ENCODE data around the gene HYOU1.
"Not testable (repeated sequence)": the region's sequence is repeated elsewhere in the genome, so short reads cannot be mapped to it uniquely, and the experiment has no call there.

The HYOU1 gene

DNA sequence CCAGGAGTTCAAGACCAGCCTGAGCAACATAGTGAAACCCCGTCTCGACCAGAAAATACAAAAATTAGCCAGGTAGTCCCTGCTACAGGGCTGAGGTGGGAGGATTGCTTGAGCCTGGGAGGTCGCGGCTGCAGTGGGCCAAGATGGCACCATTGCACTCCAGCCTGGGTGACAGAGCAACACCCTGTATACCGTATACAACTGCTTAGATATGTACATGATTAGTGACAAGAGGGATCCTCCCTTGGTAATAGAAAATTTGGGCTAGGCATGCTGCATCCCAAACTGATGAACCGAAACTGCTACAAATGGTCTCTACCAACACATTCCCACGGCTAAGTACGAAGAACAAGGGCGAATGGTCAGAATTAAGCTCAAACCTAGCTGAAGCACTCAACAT, 14.1 kb downstream of the HYOU1 start:
- DNase-seq, result no peak

DNA sequence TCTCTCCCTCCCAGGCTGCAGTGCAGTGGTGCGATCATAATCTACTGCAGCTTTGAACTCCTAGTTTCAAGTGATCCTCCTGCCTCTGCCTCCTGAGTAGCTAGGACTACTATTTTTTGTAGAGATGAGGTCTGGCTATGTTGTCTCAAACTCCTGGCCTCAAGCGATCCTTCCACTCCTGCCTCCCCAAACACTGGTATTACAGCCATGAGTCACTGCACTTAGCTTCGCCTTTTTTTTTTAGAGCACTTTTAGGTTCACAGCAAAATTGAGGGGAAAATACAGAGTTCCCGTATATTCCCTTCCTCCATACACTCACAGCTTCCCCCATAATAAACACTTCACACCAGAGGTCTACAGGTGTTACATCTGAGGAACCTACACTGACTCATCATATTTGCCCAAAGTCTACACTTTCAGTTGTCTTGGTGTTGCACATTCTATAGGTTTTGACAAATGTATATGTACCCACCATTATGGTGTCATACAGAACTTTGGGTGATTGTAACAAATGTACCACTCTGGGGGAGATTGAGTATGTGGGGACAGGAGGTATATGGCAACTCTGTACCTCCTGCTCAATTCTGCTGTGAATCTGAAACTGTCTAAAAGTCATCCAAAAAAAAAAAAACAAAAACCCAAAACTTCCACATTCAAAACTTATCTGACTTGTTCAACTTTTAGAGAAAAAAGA, 15.0 kb downstream of the HYOU1 start:
- DNase-seq, result no peak

DNA sequence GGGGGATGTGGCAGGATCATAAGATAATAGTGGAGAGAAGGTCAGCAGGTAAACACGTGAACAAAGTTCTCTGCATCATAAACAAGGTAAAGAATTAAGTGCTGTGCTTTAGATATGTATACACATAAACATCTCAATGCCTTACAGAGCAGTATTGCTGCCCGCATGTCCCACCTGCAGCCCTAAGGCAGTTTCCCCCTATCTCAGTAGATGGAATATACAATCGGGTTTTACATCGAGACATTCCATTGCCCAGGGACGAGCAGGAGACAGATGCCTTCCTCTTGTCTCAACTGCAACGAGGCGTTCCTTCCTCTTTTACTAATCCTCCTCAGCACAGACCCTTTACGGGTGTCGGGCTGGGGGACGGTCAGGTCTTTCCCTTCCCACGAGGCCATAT, 17.5 kb downstream of the HYOU1 start:
- DNase-seq, result not testable (repeated sequence)

DNA sequence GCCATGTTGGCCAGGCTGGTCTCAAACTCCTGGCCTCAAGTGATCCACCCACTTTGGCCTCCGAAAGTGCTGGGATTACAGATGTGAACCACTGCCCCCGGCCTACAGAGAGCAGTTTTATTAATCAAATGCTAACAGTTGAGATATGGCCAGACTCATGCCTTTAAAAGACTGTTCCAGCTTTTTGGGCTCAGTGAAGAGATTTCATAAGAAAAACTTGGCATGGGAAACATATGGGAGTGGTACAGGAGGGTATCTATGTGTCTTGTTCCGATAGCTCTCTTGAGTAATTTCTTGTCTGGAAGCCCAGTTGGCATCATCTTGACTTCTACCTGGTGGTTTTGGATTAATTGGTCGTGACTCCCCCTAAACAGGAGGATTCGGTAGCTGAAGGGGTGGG, 18.1 kb downstream of the HYOU1 start:
- DNase-seq, result no peak

DNA sequence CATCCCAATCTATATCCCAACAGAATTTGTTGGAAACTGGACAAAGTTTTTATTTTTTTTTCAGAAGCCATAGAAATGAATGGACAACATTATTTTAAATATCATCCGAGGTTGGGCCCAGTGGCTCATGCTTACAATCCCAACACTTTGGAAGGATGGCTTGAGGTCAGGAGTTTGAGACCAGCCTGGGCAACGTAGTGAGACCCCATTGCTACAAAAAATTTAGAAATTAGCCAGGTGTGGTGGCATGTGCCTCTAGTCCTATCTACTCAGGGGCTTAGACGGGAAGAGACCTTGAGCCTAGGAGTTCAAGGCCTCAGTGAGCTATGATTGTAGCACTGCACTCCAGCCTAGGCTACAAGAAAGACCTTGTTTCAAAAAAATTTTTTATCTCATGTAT, 22.2 kb downstream of the HYOU1 start:
- DNase-seq, result no peak

DNA sequence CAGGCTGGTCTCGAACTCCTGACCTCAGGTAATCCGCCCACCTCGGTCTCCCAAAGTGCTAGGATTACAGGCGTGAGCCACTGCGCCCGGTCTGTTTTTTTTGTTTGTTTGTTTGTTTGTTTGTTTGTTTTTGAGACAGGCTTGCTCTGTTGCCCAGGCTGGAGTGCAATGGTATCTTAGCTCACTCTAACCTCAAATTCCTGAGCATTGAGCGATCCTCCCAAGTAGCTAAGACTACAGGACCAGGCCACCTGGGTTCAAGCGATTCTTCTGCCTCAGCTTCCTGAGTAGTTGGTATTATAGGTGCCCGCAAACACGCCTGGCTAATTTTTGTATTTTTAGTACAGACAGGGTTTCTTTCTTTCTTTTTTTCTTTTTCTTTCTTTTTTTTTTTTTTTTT, 23.6 kb downstream of the HYOU1 start:
- not testable (repeated sequence) for DNase-seq

DNA sequence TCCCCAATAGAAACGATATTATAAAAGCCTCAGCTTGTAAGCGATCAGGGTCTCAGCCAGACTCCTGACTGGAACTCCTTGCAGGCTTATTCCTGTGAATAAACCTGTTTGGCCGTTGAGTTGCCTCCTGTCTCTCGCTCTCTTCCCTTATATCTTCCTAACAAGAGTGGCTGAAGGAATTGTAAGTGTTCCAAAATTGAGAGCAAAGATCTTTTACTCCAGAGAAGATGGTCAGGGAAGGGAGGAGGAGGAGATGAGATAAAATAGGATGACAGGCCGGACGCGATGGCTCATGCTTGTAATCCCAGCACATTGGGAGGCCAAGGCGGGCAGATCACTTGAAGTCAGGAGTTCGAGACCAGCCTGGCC, 25.1 kb downstream of the HYOU1 start:
- no peak for DNase-seq

DNA sequence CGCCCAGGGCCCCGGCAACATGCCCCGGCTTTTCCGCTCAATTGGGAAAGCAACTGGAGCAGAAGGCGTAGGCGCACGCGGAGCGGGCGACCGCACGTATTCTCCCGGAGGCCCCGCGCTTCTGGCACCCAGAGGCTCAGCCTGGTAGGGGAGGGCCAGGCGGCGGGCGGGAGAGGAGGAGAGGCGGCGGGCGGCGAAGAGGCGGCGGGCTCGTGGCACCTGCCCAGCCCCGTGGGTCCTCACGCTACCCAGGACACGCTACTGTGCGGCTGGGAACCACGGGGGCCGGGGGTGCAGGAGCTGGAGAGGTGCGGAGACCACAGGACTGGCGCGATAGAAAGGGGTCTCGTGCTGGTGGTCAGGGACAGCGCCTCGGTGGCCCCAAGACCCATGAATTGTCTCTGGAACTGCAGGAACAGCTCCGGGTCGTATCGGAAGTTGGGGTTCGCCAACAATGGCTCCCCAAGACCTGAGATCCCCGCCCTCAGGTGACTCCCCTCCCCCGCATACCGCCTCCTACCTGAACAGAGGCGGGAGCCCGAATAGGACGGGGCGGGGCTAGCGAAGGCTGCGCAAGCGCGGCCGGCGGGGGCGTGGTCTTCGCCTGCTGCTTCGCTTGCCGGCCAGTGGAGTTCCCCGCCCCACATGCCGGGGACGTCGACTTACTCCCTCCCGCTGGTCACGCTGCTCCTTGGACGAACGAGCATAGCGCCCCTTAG, 26.5 kb downstream of the HYOU1 start, which contains the start of gene SLC37A4:
SLC37A4 (minus strand) TSS at position 549 of the 719 bp plus-strand sequence.
- DNase-seq, result peak; percentile 96

DNA sequence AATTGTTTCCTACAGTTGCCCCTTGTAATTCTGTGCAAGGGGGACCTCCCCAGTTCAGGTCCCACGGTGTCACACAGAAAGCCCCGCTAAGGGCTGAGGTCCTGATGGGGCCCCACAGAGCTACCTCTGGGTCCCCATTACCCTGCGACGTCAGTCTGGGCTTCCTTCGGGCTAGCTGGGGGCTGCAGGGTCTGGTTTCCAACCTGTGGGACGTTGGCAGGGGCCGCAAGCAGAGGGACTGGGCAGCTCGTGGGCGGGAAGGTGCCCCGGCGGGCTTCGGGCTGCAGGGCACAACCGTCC, 27.0 kb downstream of the HYOU1 start:
- DNase-seq, result no peak

DNA sequence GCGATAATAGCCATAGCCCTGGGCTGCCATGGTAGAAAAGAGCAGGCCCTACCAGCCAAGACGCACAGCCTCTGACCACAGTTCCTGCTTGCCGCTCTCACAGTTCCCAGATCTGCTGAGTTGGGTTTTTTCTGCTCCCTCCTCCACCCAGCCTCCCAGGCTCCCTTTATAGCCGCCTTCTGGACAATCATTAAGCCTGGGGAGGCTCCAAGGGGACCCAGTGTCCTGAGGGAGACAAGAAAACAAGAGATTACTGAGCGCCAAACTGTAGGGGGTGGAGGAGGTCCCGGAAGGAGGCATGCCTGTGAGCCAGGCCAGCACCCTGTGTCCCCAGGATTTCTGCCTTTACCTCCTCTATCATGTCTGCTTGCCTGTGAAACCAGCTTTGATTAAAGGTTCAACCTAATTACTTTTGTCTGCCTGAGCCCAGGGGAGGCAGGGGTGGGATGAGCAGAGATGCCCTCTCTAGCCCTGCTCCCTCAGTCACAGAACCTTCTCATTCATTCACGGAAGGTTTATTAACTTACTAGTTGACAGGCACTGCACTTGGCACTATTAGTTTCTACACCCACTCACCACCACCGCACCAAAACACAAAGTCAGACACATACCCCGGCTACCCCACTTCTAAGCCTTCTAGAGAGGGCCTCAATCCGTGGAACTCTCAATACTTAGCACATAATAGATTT, 27.5 kb downstream of the HYOU1 start:
- DNase-seq, result no peak

DNA sequence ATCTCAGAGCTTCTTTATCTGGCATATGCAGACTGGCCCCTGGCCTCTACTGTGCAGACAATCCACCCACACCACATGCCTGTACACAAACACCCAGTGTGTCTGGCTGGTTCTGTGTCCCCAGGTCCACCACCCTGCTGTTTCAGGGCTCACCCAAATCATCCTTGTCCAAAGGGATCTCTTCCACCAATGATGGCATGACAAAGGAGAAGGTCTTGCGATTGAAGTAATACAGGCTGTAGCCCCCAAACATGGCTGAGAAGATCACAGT, 28.0 kb downstream of the HYOU1 start:
- DNase-seq, result no peak

DNA sequence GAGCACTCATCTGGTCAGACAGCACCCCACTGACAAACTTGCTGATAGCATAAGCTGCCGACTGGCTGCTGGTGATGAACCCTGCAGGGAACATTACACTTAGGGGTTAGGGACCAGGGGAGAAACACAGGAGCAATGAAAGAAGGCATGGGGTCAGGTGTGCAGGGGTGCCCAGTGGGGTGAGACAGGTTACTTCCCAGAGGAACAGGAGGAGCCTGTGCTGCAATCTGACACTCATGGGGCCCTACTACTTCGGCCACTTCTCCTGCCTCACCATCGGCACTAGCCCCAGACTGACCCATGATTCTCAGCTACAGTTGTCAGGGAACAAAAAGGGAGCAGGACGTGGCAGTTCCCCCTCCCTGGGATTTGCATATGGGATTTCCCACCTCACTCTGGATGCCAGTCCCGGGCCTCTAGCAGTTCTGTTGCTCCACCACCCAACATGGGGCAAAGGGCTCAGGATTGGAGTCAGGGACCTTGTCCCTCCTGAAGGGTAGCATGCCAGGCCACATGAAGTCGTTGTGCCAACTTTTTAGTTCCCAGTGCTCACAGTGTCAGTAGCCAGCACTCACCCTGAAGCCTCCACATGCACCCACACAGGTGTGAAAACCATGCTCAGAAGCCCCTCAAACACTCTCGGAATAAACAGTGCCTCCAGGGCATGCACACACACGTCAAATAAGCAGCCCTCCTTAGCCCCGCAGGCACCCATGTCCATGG, 28.5 kb downstream of the HYOU1 start:
- no peak for DNase-seq

DNA sequence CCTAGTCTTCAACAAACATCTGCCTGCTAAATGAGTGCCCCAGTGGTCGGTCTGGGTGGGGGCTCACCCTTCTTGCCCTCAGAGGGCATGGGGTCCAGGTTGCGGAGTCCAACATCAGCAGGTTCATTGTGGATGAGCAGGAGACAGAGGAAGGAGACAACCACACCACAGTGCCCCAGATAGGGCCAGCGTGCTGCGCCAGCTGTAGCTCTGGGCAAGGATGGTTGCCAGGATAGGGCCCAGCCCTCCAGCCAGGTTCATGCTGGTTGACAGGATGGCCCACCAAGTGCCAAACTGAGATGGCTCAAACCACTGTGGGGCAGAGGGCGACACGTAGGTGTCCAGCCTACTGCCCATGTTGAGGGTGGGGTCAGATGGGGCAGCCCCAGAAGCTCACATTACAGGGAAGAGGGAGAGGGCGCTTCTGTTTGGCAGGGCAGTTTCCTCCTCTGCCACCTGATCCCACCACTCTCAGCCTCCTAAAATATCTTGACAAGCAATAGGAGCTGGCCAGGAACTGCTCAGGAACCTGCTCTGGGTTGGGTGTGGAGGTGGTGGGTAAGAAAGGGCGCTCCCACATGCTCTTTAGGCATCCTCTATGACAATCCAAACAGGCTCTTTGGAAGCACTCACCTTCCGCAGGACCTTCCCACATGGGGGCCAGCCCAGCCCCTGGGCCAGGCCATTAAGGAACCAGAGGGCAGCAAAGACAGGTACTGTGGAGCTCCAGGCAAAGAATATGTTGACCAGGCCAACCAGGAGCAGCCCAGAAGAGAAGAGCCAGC, 29.3 kb downstream of the HYOU1 start:
- DNase-seq, result no peak

DNA sequence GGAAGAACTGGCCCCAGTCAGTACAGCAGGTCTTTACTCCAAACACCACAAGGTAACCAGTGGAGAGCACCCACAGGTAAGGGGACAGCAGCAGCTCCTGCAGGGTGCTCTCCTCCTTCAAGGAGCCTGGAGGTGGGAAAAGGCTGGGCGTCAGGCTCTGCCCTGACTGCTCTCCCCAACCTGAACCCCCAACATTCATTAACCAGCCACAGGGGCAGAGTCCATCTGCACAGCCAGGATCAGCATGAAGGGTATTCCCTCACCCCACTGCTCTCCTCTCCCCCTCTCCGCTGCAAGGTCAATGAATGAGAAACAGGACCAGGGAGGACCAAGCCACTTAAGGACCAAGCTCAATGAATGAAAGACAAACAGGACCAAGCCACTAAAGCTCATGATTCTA, 30.0 kb downstream of the HYOU1 start:
- DNase-seq, result no peak

DNA sequence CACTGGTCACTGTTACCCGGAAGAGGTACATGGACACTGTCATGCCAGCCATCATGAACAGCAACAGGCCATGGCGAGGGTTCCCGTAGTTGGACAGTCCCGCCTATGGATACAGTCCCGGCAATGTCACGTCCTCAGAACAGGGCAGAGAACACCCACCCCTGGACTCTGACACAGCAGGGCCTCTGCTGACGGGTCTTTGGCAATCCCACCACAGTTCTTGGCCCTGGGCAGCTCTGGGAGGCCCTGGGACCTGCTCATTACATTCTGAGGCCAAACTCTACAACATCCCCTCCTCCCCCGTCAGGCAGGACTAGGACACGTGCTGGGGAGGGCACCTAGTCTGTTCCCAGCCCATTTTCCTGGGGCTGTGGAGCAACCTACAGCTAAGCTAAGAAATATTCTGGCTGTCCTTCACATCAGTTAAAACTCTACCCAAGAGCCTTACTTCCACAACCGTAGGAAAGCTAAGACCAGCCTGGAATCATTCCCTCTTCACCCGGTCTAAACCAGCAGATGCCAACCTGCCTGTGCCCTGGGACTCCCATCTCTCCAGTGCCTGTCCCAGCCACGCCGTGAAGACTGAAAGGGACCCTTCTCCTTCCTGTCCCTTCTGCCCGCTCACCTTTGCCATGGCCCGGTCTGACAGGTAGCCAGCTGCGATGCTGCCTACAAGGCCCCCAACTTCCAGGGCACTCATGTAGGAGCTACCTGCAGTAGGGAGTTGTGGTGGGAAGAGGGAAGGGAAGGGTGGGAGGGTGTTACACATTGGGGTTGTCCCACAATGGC, 30.8 kb downstream of the HYOU1 start:
- DNase-seq, result no peak

DNA sequence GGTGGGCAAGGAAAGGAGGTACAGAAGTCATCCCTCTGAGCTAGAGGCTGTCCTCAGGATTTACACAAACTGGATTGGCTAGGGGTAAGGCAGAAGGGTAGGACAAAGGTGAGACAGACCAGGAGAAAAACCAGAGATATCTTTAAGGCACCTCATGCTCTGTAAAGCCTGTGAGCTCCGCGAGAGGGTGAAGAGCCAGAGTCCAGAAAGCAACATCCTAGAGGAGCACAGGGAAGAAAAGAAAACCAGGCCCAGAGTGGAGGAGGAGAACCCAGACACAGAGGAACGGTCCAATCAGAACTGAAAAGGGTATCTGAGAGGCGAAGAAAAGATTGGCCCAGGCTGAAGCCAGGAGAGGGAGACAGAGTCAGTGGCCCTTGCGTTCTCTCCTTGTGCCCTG, 31.5 kb downstream of the HYOU1 start:
- no peak for DNase-seq

DNA sequence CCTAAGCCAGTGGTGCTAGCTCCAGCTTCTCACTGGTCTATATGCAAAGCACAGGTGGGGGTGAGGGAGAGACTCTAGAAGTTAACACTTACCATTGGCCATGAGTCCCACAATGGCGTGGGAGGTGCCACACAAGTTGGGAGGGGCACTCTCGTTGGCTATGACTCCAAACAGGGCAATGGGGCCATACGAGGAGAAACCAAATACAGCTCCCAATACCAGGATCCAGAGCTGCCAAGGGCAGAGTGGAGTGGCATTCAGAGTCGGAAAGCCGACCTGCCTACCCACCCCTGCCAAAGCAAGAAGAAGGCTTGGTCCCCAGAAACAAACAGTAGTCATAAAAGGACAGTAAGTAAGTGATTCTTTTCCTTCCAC, 31.9 kb downstream of the HYOU1 start:
- DNase-seq, result no peak

DNA sequence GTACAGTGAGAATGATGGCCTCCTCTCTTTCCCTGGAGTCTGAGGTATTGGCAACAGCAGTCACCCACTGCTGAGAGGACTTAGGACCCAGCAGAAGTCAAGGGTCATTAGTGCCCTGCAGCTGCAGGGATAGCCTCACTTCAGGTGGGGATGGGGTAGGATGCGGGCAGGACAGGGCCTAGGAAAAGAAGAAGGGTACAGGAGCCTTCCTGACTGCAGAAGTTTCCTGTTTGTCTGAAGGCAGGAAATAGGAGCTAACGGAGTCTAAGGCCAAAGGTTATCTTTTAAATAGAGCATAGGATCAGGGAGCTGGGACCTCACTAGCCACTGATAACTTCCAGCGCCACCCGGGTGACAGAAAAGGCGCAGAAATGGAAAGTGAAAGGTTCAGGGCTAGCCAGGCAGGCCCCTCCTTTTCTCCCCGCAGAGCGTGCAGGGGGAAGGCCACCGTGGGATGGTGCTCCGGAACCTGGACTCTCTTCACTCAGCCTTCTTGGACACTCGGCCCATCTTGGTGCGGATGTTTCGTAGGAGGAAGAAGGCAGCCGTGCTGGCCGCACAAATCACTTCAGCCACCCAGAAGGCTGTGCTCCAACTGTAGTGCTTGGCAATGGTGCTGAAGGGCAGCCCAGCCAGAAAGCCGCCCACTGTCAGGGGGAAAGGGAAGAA, 32.4 kb downstream of the HYOU1 start:
- no peak for DNase-seq

DNA sequence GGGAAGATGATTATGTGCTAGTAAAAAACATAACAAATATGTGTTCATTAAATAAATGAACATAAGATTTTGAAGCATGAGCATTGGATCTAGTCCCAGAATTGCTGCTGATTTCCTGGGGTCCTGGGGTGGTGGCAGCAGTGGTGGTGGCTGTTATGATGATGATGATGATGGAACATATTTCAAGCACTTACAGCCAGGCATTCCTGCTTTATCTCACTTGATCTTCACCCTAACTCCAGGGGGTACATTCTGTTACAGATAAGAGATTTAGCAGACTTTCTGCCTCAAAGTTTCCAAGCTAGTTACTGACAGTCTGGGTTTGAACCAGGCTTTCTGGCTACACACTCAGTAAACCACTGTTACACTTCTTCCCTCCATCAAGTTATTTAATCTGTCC, 33.3 kb downstream of the HYOU1 start:
- no peak for DNase-seq

DNA sequence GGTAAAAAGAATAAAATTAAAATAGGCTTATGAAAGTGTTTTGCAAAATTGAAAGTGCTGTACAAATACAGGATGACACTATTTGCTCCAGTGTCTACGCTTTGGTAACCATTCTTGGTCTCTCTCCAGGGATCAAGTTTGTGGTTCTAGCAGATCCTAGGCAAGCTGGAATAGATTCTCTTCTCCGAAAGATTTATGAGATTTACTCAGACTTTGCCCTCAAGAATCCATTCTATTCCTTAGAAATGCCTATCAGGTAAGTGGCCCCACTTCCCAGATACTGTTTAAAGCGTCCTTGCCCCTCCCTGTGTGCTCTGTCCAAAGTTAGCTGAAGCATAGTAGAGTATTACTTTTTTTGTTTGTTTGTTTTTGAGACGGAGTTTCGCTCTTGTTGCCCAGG, 35.4 kb downstream of the HYOU1 start:
- no peak for DNase-seq

DNA sequence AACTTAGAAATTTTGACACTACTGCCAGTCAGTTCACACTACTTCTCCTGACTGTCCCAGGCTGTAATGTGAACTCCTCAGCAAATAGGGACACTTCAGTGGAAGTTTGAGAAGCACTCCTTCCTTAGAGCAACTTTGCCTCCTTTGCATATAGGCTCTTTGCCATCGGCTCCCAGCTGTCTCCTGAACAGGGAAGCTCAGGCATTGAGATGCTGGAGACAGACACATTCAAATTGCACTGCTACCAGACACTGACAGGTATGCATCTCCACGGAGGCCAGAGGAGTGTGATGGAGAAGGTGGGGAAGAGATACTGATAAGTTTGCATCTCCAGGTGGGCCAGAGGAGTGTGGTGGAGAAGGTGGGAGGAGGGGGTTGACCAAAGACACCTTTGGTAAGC, 37.0 kb downstream of the HYOU1 start:
- DNase-seq, result no peak

Measured in NCI-H446 treated with DMSO at 0.1 percent for 48 hours (cell line).